CD4-positive, CD25-positive, alpha-beta regulatory T cell (primary cell): ENCODE data around the gene SNX25. TPM values are rescaled to one million over a fixed set of nuclear protein-coding genes. Genes with fewer than 3 reads are reported as not detected.
"Not testable (repeated sequence)": the region's sequence is repeated elsewhere in the genome, so short reads cannot be mapped to it uniquely, and the experiment has no call there.

Experiments used
- ATAC-seq, 2 donors: fragments of 150-1000 bp; cut with Tn5 transposase; one replicate each; pipeline ENCODE4 v1.10.0; 2021; ENCODE audit warnings: low read depth in 2 of 2, moderate number of reproducible peaks in 2 of 2, moderate library complexity in 1 of 2
- DNase-seq, 3 donors: peaks; one replicate each; pipeline versions ENCODE4 v3.0.0 to v3.0.0-alpha.2; 2012 to 2022; ENCODE audit warnings: mixed read lengths in 1 of 3
- H3K27ac ChIP-seq: one replicate; pipeline ENCODE4 v1.7.0; 2013; ENCODE audit warnings: mild to moderate bottlenecking, low read length; ENCODE audit not compliant: insufficient read depth, poor library complexity, severe bottlenecking
- H3K27me3 ChIP-seq: one replicate; pipeline ENCODE4 v1.7.0; 2013; ENCODE audit warnings: low read length; ENCODE audit not compliant: control insufficient read depth, insufficient read depth
- H3K36me3 ChIP-seq: one replicate; pipeline ENCODE4 v1.7.0; 2013; ENCODE audit warnings: mild to moderate bottlenecking, low read length, moderate library complexity; ENCODE audit not compliant: control insufficient read depth, insufficient read depth
- H3K4me1 ChIP-seq: 2 replicates; pipeline ENCODE4 v1.7.0; 2013; ENCODE audit warnings: mild to moderate bottlenecking, low read length; ENCODE audit not compliant: insufficient read depth, control insufficient read depth, poor library complexity, severe bottlenecking
- H3K4me3 ChIP-seq: one replicate; pipeline ENCODE4 v1.7.0; 2013; ENCODE audit warnings: low read depth, mild to moderate bottlenecking, low read length, moderate library complexity
- H3K9me3 ChIP-seq, 2 experiments: 1 replicate in 1 of 2; 2 replicates in 1 of 2; pipeline ENCODE4 v1.7.0; 2013; ENCODE audit warnings: low read length in 2 of 2, mild to moderate bottlenecking in 1 of 2, moderate library complexity in 1 of 2; ENCODE audit not compliant: control insufficient read depth in 2 of 2
- H3K27ac Mint-ChIP-seq, 3 donors: one replicate each; pipeline ENCODE4 v1.8.0; 2020 to 2022; ENCODE audit warnings: mild to moderate bottlenecking in 3 of 3, mixed read lengths in 3 of 3, moderate library complexity in 2 of 3
- H3K27me3 Mint-ChIP-seq: one replicate; pipeline ENCODE4 v1.8.0; 2022; ENCODE audit warnings: mild to moderate bottlenecking, mixed read lengths
- H3K36me3 Mint-ChIP-seq: one replicate; pipeline ENCODE4 v1.8.0; 2020; ENCODE audit warnings: mixed read lengths
- H3K4me1 Mint-ChIP-seq, 4 donors: one replicate each; pipeline ENCODE4 v1.8.0; 2020 to 2022; ENCODE audit warnings: mixed read lengths in 4 of 4, mild to moderate bottlenecking in 1 of 4
- H3K4me3 Mint-ChIP-seq, 4 donors: one replicate each; pipeline ENCODE4 v1.8.0; 2020 to 2022; ENCODE audit warnings: mild to moderate bottlenecking in 4 of 4, mixed read lengths in 4 of 4, moderate library complexity in 3 of 4
- H3K9me3 Mint-ChIP-seq, 7 donors: one replicate each; pipeline ENCODE4 v1.8.0; 2020 to 2022; ENCODE audit warnings: mixed read lengths in 7 of 7, mild to moderate bottlenecking in 3 of 7, moderate library complexity in 2 of 7
- polyA plus RNA-seq, 4 donors: library from polyadenylated mRNA; unstranded; fragments of 300-500 nt; fragmentation: Illumina TruSeq; gene quantifications; one replicate each; pipeline ENCODE4 v1.2.3, GENCODE V29; 2021
- total RNA-seq: library from RNA; stranded (reverse); gene quantifications from one replicate; pipeline ENCODE4 v1.2.3, GENCODE V29; 2022

Gene SNX25
- total and polyA plus RNA-seq, 5 donors from 2014 or later = 3.7 to 22.2 (median 8.2) TPM

DNA sequence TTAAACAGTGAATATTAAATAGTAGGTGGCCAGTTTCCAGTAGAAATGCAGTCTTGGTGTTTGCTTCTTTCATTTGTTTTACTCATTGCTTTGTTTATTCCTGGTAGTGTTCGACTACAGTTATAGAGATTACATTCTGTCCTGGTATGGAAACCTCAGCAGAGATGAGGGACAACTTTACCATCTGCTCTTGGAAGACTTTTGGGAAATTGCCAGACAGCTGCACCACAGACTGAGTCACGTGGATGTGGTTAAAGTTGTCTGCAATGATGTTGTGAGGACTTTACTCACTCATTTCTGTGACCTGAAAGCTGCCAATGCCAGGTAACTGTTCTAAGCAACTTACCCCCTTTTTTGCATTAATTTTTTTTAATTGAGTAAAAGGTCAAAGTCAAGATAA lies 49.3 kb downstream of the SNX25 start:
- peak overlapping the region; percentile 38 for H3K27ac ChIP-seq
- not testable (repeated sequence) for H3K4me3 ChIP-seq, H3K27ac Mint-ChIP-seq, H3K27me3 Mint-ChIP-seq, H3K36me3 ChIP-seq, H3K27me3 ChIP-seq, H3K9me3 Mint-ChIP-seq, H3K9me3 ChIP-seq
- peaks cover 39% of the 10 kb centered on the region for H3K4me1 ChIP-seq
- peak in 1 of 3 donors; percentile 30 for DNase-seq
- peak overlapping the region in 2 of 4 donors; percentile 13 to 63 for H3K4me3 Mint-ChIP-seq
- peaks cover 20% of the 10 kb centered on the region for H3K36me3 Mint-ChIP-seq
- peaks cover 27 to 66% (median 36%) of the 10 kb centered on the region in 4 donors for H3K4me1 Mint-ChIP-seq
- peak; percentile 57 to 58 for ATAC-seq

DNA sequence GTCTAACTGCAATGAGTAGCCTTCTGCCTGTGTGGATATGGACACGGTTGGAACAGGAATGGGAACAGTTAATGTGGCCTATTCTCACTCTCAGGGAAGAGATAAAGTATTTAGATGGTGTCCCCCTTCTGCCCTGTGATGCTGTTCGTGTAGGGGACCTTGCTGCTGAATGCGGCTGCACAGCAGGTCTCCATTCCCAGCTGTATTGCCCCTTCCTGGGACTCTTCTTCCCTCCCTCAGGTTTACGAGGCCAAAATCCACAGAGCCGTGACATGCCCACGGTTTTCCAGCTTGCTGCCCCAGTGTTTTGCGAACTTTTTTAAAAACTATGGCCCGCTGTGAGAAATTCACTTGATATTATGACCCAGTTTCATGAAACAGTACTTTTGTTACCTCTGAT lies 50.3 kb downstream of the SNX25 start:
- no peaks in the 10 kb centered on the region for H3K9me3 Mint-ChIP-seq
- H3K27me3 Mint-ChIP-seq = no peaks in the 10 kb centered on the region
- H3K4me3 Mint-ChIP-seq = peak overlapping the region in 1 of 4 donors; percentile 2
- H3K36me3 ChIP-seq = peaks cover 3% of the 10 kb centered on the region
- ATAC-seq (no peak), DNase-seq (no peak)
- no peaks in the 10 kb centered on the region for H3K27me3 ChIP-seq
- H3K4me1 ChIP-seq = peaks cover 34% of the 10 kb centered on the region
- H3K4me1 Mint-ChIP-seq = peaks cover 28 to 68% (median 34%) of the 10 kb centered on the region in 4 donors
- no peak overlapping the region for H3K4me3 ChIP-seq
- no peaks in the 10 kb centered on the region for H3K9me3 ChIP-seq
- H3K27ac ChIP-seq = no peak overlapping the region
- H3K27ac Mint-ChIP-seq = peak overlapping the region in 1 of 3 donors; percentile 35
- H3K36me3 Mint-ChIP-seq = peaks cover 16% of the 10 kb centered on the region

- H3K9me3 ChIP-seq = no peaks in the 10 kb centered on the region
- Mint-ChIP-seq H3K36me3 (peaks cover 16% of the 10 kb centered on the region), H3K4me1 (peaks cover 37 to 72% (median 41%) of the 10 kb centered on the region in 4 donors), H3K27me3 (no peaks in the 10 kb centered on the region), H3K27ac (no peak overlapping the region), H3K9me3 (no peaks in the 10 kb centered on the region), H3K4me3 (no peak overlapping the region)
- H3K4me3 ChIP-seq = no peak overlapping the region
- ATAC-seq = no peak
- DNase-seq = no peak
- no peaks in the 10 kb centered on the region for H3K27me3 ChIP-seq
- H3K36me3 ChIP-seq = peaks cover 3% of the 10 kb centered on the region
- H3K27ac ChIP-seq = no peak overlapping the region
- peaks cover 39% of the 10 kb centered on the region for H3K4me1 ChIP-seq
These were observed 52.5 kb downstream of the SNX25 start for GRCh38 chr4:185261946-185262345.

DNA sequence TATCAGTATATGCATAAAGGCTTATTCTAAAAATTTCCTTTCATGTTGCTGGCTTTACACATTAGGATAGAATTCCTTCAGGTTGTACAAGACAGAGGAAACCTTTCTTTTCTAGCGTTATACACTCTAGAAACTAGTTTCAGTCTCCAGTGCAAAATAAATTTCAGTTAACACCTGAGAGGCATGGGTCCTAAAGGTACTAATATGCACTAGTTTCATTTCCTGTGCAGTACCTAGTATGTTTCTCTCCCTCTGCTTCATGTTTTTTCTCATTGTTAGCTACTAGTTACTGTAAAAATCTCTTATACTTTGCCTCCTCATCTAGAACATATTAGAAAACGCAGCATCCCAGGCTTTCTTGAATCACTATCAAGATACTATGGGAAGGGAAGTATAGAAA lies 54.0 kb downstream of the SNX25 start:
- peak overlapping the region in 2 of 4 donors; percentile 30 to 37 for H3K4me3 Mint-ChIP-seq
- no peaks in the 10 kb centered on the region for H3K9me3 Mint-ChIP-seq
- H3K27me3 ChIP-seq = no peaks in the 10 kb centered on the region
- peaks cover 23% of the 10 kb centered on the region for H3K36me3 Mint-ChIP-seq
- H3K4me1 Mint-ChIP-seq = peaks cover 37 to 70% (median 44%) of the 10 kb centered on the region in 4 donors
- H3K36me3 ChIP-seq = peaks cover 3% of the 10 kb centered on the region
- peak overlapping the region; percentile 49 for H3K27ac ChIP-seq
- peaks cover 35% of the 10 kb centered on the region for H3K4me1 ChIP-seq
- DNase-seq = peak in 1 of 3 donors; percentile 64
- H3K27me3 Mint-ChIP-seq = no peaks in the 10 kb centered on the region
- H3K9me3 ChIP-seq = no peaks in the 10 kb centered on the region
- H3K4me3 ChIP-seq = peak overlapping the region; percentile 60
- H3K27ac Mint-ChIP-seq = peak overlapping the region; percentile 26 to 71 (median 33)
- ATAC-seq = peak; percentile 45 to 61

GRCh38 chr4:185265942-185266341 lies 56.5 kb downstream of the SNX25 start:
- Histone ChIP-seq H3K4me3 (peak overlapping the region; percentile 21), H3K36me3 (no peaks in the 10 kb centered on the region), H3K9me3 (no peaks in the 10 kb centered on the region), H3K4me1 (peaks cover 25% of the 10 kb centered on the region), H3K27me3 (no peaks in the 10 kb centered on the region), H3K27ac (peak overlapping the region; percentile 8)
- Mint-ChIP-seq H3K27me3 (no peaks in the 10 kb centered on the region), H3K4me3 (peak overlapping the region in 2 of 4 donors; percentile 9 to 11), H3K4me1 (peaks cover 32 to 72% (median 41%) of the 10 kb centered on the region in 4 donors), H3K9me3 (peaks cover 0 to 2% (median 0%) of the 10 kb centered on the region in 7 donors), H3K36me3 (peaks cover 35% of the 10 kb centered on the region), H3K27ac (peak overlapping the region in 2 of 3 donors; percentile 32 to 38)
- peak; percentile 47 to 58 for ATAC-seq
- DNase-seq = peak in 2 of 3 donors; percentile 38 to 72

- Histone ChIP-seq H3K27ac (no peak overlapping the region), H3K4me1 (peaks cover 10% of the 10 kb centered on the region), H3K27me3 (no peaks in the 10 kb centered on the region), H3K9me3 (no peaks in the 10 kb centered on the region), H3K36me3 (peaks cover 6% of the 10 kb centered on the region), H3K4me3 (no peak overlapping the region)
- peaks cover 32% of the 10 kb centered on the region for H3K36me3 Mint-ChIP-seq
- no peak overlapping the region for H3K4me3 Mint-ChIP-seq
- H3K27me3 Mint-ChIP-seq = no peaks in the 10 kb centered on the region
- H3K27ac Mint-ChIP-seq = no peak overlapping the region
- peaks cover 0 to 2% (median 0%) of the 10 kb centered on the region in 7 donors for H3K9me3 Mint-ChIP-seq
- ATAC-seq = no peak
- H3K4me1 Mint-ChIP-seq = peaks cover 19 to 49% (median 27%) of the 10 kb centered on the region in 4 donors
- DNase-seq = no peak
These were observed 59.9 kb downstream of the SNX25 start for GRCh38 chr4:185269286-185269685.

- DNase-seq = no peak
- Mint-ChIP-seq H3K4me1 (peaks cover 16 to 45% (median 25%) of the 10 kb centered on the region in 4 donors), H3K27ac (no peak overlapping the region), H3K36me3 (peaks cover 32% of the 10 kb centered on the region), H3K4me3 (no peak overlapping the region), H3K9me3 (peaks cover 0 to 2% (median 0%) of the 10 kb centered on the region in 7 donors), H3K27me3 (no peaks in the 10 kb centered on the region)
- Histone ChIP-seq H3K27me3 (no peaks in the 10 kb centered on the region), H3K4me1 (peaks cover 10% of the 10 kb centered on the region), H3K27ac (no peak overlapping the region), H3K9me3 (no peaks in the 10 kb centered on the region), H3K36me3 (peaks cover 6% of the 10 kb centered on the region), H3K4me3 (no peak overlapping the region)
- no peak for ATAC-seq
These were observed 60.6 kb downstream of the SNX25 start for GRCh38 chr4:185270037-185270436.

GRCh38 chr4:185270885-185271284 lies 61.5 kb downstream of the SNX25 start:
- H3K4me3 ChIP-seq = no peak overlapping the region
- ATAC-seq = no peak
- Mint-ChIP-seq H3K27me3 (no peaks in the 10 kb centered on the region), H3K27ac (peak overlapping the region in 1 of 3 donors; percentile 35), H3K9me3 (peaks cover 0 to 2% (median 0%) of the 10 kb centered on the region in 7 donors), H3K4me3 (no peak overlapping the region), H3K36me3 (peaks cover 32% of the 10 kb centered on the region), H3K4me1 (peaks cover 17 to 39% (median 23%) of the 10 kb centered on the region in 4 donors)
- H3K27me3 ChIP-seq = no peaks in the 10 kb centered on the region
- peaks cover 6% of the 10 kb centered on the region for H3K36me3 ChIP-seq
- DNase-seq = no peak
- no peaks in the 10 kb centered on the region for H3K9me3 ChIP-seq
- peaks cover 6% of the 10 kb centered on the region for H3K4me1 ChIP-seq
- no peak overlapping the region for H3K27ac ChIP-seq
